D721Med (cell line): ENCODE measurements around the gene PLA2G2A.
"Not testable (repeated sequence)": the region's sequence is repeated elsewhere in the genome, so short reads cannot be mapped to it uniquely, and the experiment has no call there.

ENCODE experiments used
- DNase-seq: peaks from one replicate; pipeline ENCODE4 v3.0.0; 2011; ENCODE audit warnings: low spot score; ENCODE audit not compliant: insufficient read length
- FAIRE-seq: peaks from 2 replicates; lab custom pipeline; 2011; peaks lifted over from hg19 to GRCh38; lab: Jason Lieb, UNC
- CTCF ChIP-seq: IDR thresholded peaks from 2 replicates; pipeline ENCODE4 v1.5.1; 2012; ENCODE audit warnings: mild to moderate bottlenecking, control low read depth; ENCODE audit not compliant: insufficient read depth; ENCODE audit errors: missing control alignments

Gene PLA2G2A

GRCh38 chr1:19932866-19933265 is 46.6 kb downstream of the PLA2G2A start:
- DNase-seq (no peak), FAIRE-seq (no peak)
- no peak for TF ChIP-seq CTCF

GRCh38 chr1:19927130-19927421 is 52.3 kb downstream of the PLA2G2A start:
- not testable (repeated sequence) for DNase-seq, FAIRE-seq

GRCh38 chr1:19926296-19927129 is 52.9 kb downstream of the PLA2G2A start:
- FAIRE-seq (no peak), DNase-seq (no peak)
- TF ChIP-seq CTCF, result no peak
